ENCODE measurements around the gene NUP205.
"Not testable (repeated sequence)": the region's sequence is repeated elsewhere in the genome, so short reads cannot be mapped to it uniquely, and the experiment has no call there.

The NUP205 gene

GRCh38 chr7:135620447-135620846 is 62.7 kb downstream of the NUP205 start:
- no peak for DNase-seq (ENCODE audit: low spot score)

- DNase-seq (ENCODE audit: low spot score): peak; percentile 61
Observed at GRCh38 chr7:135620980-135621850, 63.5 kb downstream of the NUP205 start.

DNA sequence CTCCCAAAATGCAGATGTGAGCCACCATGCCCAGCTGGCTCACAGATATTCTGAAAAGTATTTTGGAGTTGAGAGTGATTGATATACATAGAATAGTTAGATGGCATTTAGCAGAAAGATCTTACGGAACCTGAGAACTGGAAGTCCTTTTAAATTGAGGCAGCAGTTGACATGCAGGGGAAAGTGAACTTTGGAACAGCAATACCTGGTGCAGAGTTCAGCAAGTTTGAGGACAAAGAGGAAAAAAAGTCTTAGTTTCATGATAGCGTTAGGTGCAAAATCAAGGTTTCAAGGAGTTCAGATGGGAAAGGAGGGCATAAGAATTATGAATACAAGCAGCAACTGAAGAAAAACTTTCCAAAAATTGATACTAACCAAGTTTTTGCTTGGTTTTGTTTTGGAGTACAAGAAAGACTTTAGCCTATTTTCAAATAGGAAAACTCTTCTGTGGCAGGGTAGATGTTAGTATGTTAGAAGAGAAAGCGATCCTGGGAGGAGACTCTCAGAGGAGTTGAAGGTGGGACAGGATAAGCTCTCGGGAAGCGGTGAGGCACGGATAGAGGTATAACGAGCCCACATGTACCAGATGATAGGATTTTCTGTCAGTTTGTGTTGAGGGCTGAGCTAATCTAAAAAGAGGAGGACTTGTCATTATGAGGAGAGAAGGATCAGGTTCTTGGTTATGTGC is 76.6 kb downstream of the NUP205 start:
- DNase-seq (ENCODE audit: low spot score): no peak

DNA sequence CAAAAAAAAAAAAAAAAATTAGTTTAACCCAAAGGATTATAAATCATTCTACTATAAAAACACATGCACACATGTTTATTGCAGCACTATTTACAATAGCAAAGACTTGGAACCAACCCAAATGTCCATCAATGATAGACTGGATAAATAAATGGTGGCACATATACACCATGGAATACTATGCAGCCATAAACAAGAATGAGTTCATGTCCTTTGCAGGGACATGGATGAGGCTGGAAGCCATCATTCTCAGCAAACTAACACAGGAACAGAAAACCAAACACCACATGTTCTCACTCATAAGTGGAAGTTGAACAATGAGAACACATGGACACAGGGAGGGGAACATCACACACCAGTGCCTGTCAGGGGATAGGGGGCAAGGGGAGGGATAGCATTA is 82.0 kb downstream of the NUP205 start:
- DNase-seq (ENCODE audit: low spot score): not testable (repeated sequence)

DNA sequence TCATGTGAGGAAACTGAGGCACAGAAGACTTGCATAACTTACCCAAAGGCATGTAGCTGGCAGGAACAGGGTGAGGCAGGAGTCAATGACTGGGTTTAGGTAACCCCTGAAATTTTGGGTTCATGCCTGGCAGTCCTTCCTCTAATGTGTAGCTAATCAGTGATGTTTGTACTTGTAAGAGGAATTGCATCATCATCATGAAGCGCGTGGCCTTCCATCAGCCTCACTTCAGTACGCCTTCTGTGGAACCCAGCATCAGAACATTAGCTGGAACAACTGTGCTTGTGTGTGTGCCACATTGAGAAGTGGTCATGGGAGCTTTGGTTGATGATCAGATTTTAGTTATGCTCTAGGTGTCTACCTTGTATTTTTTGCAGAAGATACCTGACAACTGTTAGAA is 86.4 kb downstream of the NUP205 start:
- no peak for DNase-seq (ENCODE audit: low spot score)

- DNase-seq (ENCODE audit: low spot score): no peak
Observed at GRCh38 chr7:135644729-135645128, 87.0 kb downstream of the NUP205 start.

DNA sequence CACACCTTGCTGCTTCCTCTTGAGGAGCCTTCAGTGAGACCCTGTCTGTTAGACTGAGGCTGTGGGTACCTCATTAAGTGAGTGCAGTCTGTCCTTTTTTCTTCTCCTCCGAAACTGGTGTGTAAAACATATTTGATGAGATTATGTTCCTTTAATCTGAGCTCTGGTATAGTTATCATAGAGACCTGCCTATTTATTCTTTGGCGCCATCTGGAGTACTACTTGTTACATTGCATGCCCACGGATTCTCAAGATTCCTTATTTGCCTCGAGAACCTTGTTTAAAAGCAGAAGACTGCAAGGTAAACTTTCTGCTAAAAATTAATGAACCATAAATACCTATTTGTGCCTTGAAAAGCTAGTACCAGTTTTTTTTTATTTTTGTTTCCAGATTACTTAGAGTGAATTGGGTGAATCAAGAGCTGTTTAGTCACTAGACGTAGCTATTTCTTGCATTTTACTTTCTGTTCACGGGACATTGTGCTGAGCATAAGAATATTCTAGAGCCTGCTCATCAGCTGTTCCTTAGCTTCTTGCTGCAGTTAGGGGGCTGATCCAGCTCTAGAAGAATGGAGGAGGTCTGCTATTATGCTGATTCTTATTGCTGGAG is 87.7 kb downstream of the NUP205 start:
- peak; percentile 25 for DNase-seq (ENCODE audit: low spot score)

- DNase-seq (ENCODE audit: low spot score): no peak
Observed at GRCh38 chr7:135647755-135648154, 90.0 kb downstream of the NUP205 start.

DNA sequence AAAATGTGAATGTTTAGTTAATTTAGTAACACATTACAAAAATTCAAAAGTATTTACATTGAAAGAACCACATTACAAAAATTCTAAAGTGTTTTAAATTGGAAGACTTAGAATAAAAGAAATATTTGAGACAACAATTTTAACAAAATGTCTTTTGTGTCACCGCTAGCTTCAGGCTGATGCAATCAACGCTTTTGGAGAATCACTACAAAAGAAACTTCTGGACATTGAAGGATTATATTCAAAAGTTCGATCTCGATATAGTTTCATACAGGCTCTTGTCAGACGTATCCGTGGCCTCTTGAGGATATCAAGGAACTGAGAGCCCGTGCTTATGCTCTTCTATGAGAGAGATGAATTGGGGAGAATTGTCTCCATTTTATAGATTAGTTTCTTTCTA is 90.5 kb downstream of the NUP205 start:
- DNase-seq (ENCODE audit: low spot score): no peak

DNA sequence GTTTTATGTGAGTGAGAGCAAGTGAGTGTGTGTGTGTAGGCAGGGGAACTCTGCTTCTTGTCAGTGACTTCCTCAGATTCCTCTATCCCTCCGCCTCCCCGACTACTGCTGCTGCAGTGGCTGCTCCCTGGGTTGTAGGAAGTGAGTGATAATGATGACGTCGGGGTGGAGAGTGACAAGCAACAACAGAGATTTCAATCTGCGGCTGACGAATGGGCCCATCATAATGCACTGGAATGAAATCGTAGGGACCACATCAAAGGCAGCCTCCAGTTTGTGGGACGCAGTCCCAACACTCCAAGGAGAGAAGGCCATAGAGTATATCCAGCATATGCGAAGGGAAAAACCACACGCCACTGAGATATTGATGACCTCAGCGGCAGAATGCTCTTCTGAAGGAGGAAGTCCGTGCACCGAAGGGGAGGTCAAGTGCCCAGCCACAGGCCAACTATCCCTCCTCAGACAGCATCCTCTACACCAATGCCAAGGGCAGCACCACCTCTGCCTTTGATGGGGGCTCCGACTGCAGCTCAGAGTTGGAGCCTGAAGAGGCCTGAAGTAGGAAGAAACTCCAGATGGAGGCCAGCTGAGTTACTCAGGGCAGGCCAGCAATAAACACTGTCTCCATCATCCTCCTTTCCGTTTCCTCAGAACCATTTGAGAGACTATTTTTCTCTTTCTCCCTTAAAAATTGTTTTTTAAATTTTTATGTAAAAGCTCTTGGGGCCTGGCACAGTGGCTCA is 93.3 kb downstream of the NUP205 start:
- DNase-seq (ENCODE audit: low spot score): peak; percentile 25

- DNase-seq (ENCODE audit: low spot score): no peak
Observed at GRCh38 chr7:135653340-135654080, 95.8 kb downstream of the NUP205 start.

- DNase-seq (ENCODE audit: low spot score): no peak
Observed at GRCh38 chr7:135658564-135658963, 100.8 kb downstream of the NUP205 start.

GRCh38 chr7:135659159-135659846 is 101.6 kb downstream of the NUP205 start:
- DNase-seq (ENCODE audit: low spot score): no peak

DNA sequence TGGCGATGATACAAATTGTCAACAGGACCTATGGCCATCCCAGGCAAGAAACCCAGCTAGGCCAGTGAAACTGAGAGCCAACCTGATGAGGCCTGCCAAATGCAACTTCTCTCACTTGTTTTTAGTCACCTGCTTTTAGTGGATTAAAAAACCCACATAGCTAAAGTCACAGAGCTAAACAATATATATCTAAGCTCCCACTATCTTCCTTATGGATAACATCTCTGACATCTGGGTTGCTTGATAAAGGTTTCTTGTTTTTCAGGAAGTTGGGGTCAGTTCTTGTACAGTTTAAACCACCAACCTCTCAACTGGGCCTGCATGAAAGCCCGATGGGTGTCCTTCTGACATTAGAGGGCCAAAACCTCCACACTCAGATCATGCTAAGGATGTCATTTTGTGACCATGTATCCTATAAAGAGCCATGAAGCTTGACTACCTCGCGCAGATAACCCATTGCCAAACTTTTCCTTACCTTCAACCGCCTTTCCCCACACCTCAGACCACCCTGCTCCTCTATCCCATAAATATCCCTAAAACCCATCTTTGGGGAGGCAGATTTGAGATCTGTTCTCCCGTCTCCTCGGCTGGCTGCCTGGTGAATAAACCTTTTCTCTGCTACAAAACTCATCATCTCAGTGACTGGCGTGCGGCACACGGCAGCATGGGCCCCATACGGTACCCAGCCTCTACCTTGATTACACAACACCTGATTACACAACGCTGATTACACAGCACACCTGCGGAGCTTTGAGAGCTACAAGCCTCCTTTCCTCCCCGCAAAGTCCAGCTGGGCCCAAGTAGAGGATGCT is 103.8 kb downstream of the NUP205 start:
- no peak for DNase-seq (ENCODE audit: low spot score)

- no peak for DNase-seq (ENCODE audit: low spot score)
Observed at GRCh38 chr7:135662123-135662372, 104.3 kb downstream of the NUP205 start.

DNA sequence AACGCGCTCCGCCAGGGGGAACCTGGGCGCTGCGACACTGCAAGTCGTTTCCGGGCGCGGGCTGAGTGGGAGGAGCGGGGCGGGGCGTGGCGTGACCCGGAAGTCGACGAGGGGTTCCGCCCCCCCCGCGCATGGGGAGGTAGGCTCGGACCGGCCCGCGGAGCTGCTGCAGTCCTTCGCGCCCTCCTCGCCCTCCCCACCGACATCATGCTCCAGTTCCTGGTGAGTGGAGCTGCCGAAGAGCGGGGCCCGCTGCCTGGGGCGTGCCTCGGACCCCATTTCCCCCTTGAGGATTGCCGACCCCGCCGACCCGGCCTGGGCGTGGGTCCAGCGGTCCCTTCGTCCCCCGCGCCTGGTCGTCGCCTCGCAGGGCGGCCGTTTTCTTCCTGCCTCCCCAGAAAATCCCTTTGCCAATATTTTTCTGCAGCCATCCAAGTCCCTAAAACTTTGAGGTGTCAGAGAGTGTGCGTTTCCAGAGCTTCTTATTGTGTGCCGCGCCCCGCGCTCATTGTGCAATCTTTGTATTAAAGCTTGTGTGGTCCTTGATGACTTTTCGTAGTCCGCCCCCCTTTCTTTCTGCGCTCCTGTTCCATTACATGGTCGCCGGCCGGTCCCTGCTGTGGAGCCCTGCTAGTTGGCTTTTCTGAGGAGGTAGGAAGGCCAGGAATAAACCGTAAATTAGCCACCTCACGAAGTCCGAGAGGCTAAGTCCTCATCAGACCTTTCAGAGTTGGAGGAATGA is 104.8 kb downstream of the NUP205 start, which contains the start of gene STMP1:
TSS of gene STMP1 (plus strand) at position 142 of the 742 bp plus-strand sequence.
- peak; percentile 96 for DNase-seq (ENCODE audit: low spot score)

- DNase-seq (ENCODE audit: low spot score): no peak
Observed at GRCh38 chr7:135664046-135664589, 106.4 kb downstream of the NUP205 start.

DNA sequence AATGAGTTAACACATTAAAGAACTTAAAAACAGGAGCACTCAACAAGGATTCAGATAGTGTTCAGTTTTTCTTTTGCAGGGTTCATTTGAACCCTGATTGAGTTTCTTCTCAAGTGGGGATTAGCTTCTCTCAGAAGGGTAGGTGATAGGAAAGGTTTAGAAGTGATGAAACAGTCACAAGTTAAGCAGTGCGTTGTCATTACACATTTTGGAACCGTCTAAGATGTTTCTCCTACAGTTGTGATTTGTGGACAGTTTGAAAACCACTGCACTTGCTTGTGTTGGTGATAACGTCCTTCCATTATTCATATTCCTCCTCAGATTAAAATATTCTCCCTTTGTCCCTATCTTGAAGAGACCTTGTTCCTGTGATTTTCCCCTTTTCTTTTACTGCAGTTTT is 107.3 kb downstream of the NUP205 start:
- DNase-seq (ENCODE audit: low spot score): no peak

DNA sequence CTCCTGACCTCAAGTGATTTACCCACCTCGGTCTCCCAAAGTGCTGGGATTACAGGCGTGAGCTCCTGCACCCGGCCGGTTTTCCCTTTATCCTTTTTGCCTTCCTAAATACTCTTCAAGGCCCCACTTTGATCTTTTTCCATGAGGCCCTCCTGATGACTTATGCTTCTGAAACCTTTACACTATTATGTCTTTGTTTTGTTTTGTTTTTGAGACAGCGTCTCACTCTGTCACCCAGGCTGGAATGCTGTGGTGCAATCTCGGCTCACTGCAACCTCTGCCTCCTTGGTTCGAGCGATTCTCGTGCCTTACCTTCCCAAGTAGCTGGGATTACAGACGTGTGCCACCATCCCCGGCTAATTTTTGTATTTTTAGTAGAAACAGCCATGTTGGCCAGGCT is 108.4 kb downstream of the NUP205 start:
- DNase-seq (ENCODE audit: low spot score): no peak
